ENCODE results near the gene REELD1. TPM values are rescaled to one million over a fixed set of nuclear protein-coding genes. Genes with fewer than 3 reads are reported as not detected.

Gene REELD1
- polyA plus RNA-seq, 1 donor from 2014 or later = not detected

DNA sequence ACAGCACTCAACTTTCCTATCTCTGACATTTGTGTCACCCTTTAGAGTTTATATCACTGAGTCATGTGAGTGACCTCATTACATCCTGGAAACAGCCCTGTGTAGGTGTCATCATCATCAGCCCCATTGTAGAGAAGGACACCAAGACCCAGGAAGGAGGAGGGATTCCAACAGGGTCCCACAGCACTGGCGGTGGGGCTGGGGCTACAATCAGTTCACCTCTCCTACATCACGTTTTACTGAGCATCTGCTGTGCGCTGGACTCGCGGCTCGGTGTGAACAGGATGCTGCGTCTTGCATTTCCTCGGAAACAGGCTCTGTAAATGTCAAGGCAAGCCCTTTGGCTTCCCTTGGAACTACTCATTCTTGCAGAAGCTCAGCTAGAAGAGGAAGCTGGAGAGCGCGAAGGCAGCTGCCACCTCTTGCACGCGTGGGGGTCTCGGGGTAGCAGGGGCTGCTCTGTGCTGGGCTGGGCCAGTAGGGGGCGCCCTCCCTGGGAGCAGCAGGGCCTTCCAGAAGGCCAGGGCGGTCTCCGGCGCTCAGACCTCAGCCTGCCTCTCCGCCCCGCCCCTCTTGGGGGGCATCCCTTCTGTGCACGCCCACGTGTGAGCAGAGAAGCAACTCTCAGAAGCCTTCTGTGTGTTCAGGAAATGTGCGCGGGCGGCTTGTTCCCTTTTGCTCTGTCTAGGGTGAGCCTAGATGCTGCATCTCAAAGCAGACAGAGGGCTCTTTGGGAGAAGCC, 29.0 kb downstream of the REELD1 start:
- H2AFZ ChIP-seq (ENCODE audit: low read depth, low read length) = no peak overlapping the region
- H3K27ac ChIP-seq (ENCODE audit: low read length) = no peak overlapping the region
- H3K79me2 ChIP-seq (replicated peaks; ENCODE audit: insufficient read depth, low read length) = no peaks in the 10 kb centered on the region
- no peaks in the 10 kb centered on the region for H3K9me3 ChIP-seq (ENCODE audit: low read length)
- no peak overlapping the region for H3K9ac ChIP-seq (ENCODE audit: low read length)
- H3K36me3 ChIP-seq (ENCODE audit: insufficient read depth, low read length) = no peaks in the 10 kb centered on the region
- H3F3A ChIP-seq (ENCODE audit: insufficient read depth, low read length, poor library complexity, severe bottlenecking) = no peaks in the 10 kb centered on the region
- no peak overlapping the region for H3K4me3 ChIP-seq (ENCODE audit: low read length)
- no peak overlapping the region for H3K4me2 ChIP-seq (ENCODE audit: low read length)
- no peaks in the 10 kb centered on the region for H4K20me1 ChIP-seq (ENCODE audit: insufficient read depth)
- H3K9me2 ChIP-seq (ENCODE audit: insufficient read depth, low read length) = no peaks in the 10 kb centered on the region
- TF ChIP-seq MXI1 (conservative IDR thresholded peaks at IDR 0.05; ENCODE audit: poor library complexity, severe bottlenecking) (no peak), POLR2AphosphoS5 (IDR thresholded peaks at IDR 0.05) (no peak), EP300 (conservative IDR thresholded peaks at IDR 0.05; ENCODE audit: poor library complexity, severe bottlenecking) (no peak), RAD21 (conservative IDR thresholded peaks at IDR 0.05) (no peak), EZH2 (IDR thresholded peaks at IDR 0.05; ENCODE audit: borderline replicate concordance, insufficient read depth, low read length, poor library complexity, severe bottlenecking) (no peak), TAF1 (IDR thresholded peaks at IDR 0.05; ENCODE audit: low read depth) (no peak)
- TF ChIP-seq, protein P1, sequence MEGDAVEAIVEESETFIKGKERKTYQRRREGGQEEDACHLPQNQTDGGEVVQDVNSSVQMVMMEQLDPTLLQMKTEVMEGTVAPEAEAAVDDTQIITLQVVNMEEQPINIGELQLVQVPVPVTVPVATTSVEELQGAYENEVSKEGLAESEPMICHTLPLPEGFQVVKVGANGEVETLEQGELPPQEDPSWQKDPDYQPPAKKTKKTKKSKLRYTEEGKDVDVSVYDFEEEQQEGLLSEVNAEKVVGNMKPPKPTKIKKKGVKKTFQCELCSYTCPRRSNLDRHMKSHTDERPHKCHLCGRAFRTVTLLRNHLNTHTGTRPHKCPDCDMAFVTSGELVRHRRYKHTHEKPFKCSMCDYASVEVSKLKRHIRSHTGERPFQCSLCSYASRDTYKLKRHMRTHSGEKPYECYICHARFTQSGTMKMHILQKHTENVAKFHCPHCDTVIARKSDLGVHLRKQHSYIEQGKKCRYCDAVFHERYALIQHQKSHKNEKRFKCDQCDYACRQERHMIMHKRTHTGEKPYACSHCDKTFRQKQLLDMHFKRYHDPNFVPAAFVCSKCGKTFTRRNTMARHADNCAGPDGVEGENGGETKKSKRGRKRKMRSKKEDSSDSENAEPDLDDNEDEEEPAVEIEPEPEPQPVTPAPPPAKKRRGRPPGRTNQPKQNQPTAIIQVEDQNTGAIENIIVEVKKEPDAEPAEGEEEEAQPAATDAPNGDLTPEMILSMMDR (IDR thresholded peaks at IDR 0.05; ENCODE audit: poor library complexity, severe bottlenecking) = no peak
- H3K27me3 ChIP-seq (ENCODE audit: insufficient read depth, low read depth, low read length) = no peaks in the 10 kb centered on the region

DNA sequence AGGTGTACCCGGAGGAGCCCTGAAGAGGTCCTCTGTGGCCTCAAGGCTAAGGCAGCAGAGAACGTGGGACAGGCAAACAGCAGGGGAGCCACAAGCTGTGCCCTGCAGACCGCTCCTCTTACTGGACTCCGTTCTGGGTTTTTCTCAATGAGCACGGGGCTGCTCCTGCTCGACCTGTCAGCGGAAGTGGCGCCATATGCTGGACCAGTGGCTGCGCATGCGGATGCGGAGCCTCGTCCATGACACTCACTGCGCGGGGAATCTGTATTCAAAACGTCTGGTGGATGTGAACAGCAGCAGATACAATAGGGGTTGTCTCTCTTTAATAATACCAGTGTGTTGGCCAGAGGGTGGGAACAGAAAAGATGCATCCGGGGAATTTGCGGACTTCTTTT, 29.5 kb downstream of the REELD1 start:
- H3K4me3 ChIP-seq (ENCODE audit: low read length) = no peak overlapping the region
- H2AFZ ChIP-seq (ENCODE audit: low read depth, low read length) = no peak overlapping the region
- no peak overlapping the region for H3K9ac ChIP-seq (ENCODE audit: low read length)
- no peaks in the 10 kb centered on the region for H3F3A ChIP-seq (ENCODE audit: insufficient read depth, low read length, poor library complexity, severe bottlenecking)
- no peaks in the 10 kb centered on the region for H3K9me3 ChIP-seq (ENCODE audit: low read length)
- H3K79me2 ChIP-seq (replicated peaks; ENCODE audit: insufficient read depth, low read length) = no peaks in the 10 kb centered on the region
- H3K4me2 ChIP-seq (ENCODE audit: low read length) = no peak overlapping the region
- H3K27me3 ChIP-seq (ENCODE audit: insufficient read depth, low read depth, low read length) = no peaks in the 10 kb centered on the region
- no peaks in the 10 kb centered on the region for H3K36me3 ChIP-seq (ENCODE audit: insufficient read depth, low read length)
- H3K9me2 ChIP-seq (ENCODE audit: insufficient read depth, low read length) = no peaks in the 10 kb centered on the region
- H4K20me1 ChIP-seq (ENCODE audit: insufficient read depth) = no peaks in the 10 kb centered on the region
- TF ChIP-seq SMC3 (conservative IDR thresholded peaks at IDR 0.05; ENCODE audit: poor library complexity) (no peak), EZH2 (IDR thresholded peaks at IDR 0.05; ENCODE audit: borderline replicate concordance, insufficient read depth, low read length, poor library complexity, severe bottlenecking) (no peak), TAF1 (IDR thresholded peaks at IDR 0.05; ENCODE audit: low read depth) (no peak), RAD21 (conservative IDR thresholded peaks at IDR 0.05) (no peak), EP300 (conservative IDR thresholded peaks at IDR 0.05; ENCODE audit: poor library complexity, severe bottlenecking) (no peak), MXI1 (conservative IDR thresholded peaks at IDR 0.05; ENCODE audit: poor library complexity, severe bottlenecking) (no peak), POLR2AphosphoS5 (IDR thresholded peaks at IDR 0.05) (no peak)
- TF ChIP-seq, protein P2, sequence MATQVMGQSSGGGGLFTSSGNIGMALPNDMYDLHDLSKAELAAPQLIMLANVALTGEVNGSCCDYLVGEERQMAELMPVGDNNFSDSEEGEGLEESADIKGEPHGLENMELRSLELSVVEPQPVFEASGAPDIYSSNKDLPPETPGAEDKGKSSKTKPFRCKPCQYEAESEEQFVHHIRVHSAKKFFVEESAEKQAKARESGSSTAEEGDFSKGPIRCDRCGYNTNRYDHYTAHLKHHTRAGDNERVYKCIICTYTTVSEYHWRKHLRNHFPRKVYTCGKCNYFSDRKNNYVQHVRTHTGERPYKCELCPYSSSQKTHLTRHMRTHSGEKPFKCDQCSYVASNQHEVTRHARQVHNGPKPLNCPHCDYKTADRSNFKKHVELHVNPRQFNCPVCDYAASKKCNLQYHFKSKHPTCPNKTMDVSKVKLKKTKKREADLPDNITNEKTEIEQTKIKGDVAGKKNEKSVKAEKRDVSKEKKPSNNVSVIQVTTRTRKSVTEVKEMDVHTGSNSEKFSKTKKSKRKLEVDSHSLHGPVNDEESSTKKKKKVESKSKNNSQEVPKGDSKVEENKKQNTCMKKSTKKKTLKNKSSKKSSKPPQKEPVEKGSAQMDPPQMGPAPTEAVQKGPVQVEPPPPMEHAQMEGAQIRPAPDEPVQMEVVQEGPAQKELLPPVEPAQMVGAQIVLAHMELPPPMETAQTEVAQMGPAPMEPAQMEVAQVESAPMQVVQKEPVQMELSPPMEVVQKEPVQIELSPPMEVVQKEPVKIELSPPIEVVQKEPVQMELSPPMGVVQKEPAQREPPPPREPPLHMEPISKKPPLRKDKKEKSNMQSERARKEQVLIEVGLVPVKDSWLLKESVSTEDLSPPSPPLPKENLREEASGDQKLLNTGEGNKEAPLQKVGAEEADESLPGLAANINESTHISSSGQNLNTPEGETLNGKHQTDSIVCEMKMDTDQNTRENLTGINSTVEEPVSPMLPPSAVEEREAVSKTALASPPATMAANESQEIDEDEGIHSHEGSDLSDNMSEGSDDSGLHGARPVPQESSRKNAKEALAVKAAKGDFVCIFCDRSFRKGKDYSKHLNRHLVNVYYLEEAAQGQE (IDR thresholded peaks at IDR 0.05; ENCODE audit: borderline replicate concordance) = no peak
- TF ChIP-seq, protein P1 (IDR thresholded peaks at IDR 0.05; ENCODE audit: poor library complexity, severe bottlenecking) = no peak
- no peak overlapping the region for H3K27ac ChIP-seq (ENCODE audit: low read length)
